HG02588 (cell line): ENCODE measurements around the gene KIF6.

Source experiments
- ATAC-seq: cut with Tn5 transposase; IDR thresholded peaks from one replicate; pipeline ENCODE4 v1.9.1; 2021; ENCODE audit warnings: mild to moderate bottlenecking, moderate library complexity; ENCODE audit not compliant: unreplicated experiment

KIF6 gene

DNA sequence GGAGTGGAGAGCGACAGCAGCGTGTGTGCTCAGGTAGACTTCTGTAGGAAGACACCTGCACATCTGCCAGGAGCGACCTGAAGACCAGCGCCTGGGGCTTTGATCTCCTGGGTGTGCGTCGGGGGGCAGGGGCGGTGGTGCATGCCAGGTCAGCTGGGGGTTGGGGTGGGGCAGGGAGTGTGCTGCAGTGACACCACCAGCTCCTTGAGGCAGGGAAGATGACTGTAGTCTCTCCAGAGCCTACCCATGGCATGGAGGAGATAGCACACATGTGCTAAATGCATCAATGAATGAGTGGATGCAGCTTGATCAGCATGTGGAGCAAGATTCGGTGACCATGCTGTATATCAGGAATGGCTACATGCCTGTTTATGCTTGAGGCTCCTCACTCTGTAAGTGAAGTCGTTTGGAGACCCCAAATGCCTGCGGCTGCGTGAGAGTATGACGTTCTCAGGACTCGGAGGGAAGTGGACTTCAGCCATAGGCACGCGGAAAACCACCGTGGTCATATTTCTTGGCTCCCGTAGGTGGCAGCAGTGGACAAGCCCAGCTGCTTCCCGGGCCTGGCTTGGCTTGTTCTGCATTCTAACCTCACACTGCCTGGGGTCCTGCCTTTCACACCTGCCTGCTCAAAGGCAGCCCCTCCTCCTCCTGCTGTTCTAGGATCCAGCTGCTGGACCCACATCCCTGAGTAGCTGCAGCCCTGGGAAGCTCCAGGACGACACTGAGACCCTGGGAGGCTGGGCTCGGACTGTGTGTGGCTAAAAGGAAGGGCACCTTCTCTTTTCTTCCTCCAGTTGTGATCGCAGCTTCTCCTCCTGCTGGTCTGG lies 363.3 kb downstream of the KIF6 start:
- peak; percentile 73 for ATAC-seq

DNA sequence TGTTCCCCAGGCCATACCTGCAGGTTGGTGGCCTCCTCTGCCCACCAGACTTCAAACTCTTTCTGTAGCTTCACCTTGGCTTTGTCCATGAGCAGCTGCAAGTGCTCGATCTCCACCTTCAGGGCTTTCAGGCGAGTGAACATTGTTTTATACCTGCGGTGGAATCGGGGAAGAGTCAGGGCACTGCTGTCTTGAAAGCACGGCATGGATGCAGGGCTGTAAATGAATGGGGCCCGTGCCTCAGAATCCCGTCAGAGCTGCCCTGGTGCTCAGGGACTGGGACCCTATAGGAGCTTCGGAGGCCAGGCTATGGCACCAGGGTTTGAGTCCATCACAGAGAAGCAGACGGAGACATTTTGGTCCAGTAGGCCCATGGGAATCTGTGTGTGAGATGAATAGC lies 364.8 kb downstream of the KIF6 start:
- ATAC-seq = no peak

DNA sequence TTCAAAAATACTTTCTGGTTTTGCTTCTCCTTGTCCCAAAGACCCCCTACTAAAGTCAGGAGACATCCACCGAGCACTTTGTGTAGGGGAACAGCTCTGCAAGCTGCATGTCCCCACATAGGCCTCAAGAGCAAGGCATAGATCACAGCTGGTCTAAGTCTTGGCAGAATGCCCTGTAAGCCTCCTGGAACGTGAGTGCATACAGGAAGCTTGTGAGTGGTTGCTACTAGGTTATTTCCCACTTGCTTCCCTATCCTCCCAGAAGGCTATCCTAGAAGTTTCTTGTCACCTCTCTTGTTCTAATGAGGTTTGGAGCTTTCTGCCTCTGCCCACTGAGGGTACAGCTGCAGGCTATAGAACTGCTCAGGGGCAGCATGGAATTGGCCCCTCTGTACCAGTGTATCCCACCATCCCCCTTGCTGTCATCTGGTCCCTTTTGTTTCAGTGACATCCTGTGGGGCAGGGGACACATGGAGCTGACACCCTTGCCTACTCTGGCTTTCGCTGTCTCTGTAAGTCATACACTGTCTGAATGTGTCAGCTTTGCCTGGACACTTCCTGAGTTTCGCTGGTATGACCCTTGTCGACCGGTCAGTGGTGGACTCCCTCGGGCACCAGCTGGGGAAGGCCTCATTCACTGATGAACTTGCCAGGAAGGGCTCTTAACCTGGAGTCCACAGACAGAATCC lies 367.1 kb downstream of the KIF6 start:
- ATAC-seq = no peak

DNA sequence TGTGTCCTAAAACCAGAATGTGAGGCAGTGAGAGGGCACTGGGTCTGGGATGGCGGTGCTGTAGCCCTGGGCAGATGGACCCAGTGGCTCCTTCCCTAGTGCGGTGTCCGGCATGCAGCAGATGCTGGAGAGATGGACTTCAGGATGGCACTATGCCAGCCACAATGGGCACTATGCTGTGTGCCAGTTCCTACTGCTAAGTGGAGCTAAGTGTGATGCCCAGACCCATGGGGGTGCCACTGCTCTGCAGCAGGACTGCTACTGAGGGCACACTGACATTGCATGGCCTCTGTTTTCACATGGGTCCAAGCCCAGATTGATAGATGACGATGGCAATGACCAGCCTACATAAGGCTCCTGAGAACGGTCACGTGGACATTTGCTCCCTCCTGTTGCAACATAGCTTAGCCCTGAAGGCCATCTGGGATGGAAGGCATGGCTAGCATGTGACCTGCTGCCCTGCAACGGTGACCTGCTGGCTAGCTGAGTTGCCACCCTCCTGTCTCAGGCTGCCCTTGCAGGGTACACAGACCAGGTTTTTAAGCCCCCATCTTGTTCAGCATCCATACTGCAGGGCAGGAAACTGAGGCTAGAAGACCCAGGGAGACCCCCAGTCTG lies 371.4 kb downstream of the KIF6 start:
- no peak for ATAC-seq

DNA sequence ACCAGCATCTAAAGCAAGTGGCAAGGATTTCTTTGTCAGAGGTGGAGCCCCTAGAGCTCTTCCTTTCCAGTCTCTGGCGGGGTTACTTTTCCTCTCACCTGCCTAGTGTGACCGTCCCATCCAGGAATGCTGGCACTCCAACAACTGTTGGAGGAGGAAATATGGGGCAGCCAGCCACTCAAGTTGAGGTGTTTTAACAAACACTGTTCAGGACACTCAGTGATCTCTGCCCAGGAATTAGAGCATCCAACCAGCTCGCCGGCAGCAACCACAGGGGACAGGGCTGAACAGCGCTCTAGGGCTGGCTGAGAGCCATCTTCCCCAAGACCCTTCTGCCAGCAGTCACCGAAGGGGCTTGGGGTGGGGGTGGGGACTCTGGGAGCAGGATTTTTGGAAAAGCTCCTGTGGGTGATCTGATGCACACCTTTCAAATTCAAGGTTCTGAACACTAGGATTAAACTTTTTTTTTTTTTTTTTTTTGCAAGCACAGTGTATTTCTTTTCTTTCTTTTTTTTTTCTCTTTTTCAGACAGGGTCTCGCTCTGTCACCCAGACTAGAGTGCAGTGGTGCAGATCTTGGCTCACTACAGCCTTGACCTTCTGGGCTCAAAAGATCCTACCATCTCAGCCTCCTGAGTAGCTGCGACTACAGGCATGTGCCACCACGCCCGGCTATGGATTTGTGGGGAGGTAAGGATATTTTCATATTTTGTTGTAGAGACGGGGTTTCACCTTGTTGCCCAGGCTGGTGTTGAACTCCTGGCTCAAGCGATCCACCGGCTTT lies 374.3 kb downstream of the KIF6 start:
- ATAC-seq = no peak

DNA sequence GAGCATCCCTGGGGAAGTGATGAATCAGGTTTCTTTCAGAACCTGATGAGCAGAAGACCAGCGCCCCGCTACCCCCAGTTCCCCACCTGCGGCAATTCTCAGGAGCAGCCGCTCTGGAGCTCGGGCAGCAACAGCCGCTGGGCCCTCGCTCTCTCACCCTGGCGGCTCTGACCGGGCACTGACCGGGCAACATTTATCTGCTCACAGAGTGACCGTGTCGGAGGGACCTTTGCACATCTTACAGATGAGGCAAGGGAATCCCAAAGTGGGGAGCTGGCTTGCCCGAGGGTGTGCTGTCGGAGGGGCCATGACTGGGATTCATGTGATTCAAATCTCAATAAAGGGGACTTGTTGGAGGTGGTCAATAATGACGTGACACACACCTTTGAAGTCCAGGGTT lies 376.5 kb downstream of the KIF6 start:
- ATAC-seq = no peak

DNA sequence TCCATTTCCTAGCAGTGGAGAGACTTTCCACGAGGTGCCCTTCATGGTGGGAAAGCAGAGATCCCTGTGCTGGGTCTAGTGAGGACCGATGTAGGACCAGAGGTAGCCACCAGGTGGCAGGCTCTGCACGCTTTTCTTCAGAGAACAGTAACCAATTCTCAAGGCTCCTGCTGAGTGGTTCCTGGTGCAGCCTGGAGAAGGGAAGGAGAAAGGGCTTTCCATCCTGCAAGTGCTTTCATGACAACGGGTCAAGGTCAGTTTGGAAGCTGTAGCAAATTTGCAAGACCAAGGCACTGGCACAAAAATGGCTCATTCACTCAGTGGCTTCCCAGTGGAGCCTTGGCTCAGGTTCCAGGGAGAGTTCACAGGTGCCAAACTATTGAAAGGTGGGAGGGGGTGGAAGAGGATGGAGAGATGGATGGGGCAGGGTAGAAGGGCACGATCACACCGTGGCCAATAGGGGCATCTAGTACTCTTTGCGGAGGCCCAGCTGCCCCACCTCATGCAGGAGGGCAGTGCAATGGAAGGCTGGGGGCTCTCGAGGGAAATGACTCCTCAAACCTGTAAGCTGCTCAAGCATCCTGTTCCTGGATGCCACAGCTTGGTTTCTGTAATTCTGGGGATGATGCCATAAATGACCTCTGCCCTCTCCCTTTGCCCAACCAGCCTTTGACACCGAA lies 377.2 kb downstream of the KIF6 start:
- ATAC-seq = no peak

DNA sequence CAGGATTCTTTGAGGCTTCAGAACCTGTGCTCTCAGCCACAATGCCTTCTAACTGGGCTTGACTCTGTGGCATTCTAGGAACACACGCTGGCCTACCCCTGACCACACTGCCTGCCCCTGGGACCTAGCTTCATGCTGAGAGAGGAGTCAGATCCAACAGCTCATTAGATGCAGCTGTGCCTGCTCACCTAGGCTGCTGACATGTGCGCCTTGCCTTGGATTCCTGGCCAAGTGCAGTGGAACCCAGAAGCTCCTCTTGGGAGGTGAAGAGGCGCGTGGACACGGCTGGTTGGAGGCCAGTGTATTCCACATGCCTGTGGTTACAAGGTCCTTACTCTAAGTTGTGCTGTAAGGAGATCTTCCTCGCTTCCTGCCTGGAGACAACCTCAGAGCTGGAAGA lies 378.0 kb downstream of the KIF6 start:
- no peak for ATAC-seq

DNA sequence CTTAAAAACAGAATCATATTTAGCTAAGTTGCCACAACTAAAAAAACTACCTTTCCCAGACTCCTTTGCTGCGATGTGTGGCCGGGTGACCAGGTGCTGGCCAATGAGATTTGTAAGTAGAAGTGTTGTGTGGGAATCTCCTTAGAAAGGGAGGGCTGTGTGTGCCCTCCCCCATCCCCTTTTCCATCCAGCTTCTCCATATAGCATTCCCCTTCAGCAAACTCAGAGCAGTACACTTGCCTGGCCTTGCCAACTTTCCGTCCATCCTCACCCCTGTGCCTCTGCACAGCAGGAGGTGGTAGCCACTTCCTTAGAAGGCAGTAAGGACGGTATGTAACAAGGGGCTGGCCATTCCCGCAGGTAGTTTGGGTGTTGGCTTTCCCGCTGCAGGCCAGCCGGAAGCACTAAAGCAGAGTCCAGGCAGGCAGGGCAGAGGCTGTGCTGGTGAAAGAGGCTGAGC lies 380.4 kb downstream of the KIF6 start:
- no peak for ATAC-seq

DNA sequence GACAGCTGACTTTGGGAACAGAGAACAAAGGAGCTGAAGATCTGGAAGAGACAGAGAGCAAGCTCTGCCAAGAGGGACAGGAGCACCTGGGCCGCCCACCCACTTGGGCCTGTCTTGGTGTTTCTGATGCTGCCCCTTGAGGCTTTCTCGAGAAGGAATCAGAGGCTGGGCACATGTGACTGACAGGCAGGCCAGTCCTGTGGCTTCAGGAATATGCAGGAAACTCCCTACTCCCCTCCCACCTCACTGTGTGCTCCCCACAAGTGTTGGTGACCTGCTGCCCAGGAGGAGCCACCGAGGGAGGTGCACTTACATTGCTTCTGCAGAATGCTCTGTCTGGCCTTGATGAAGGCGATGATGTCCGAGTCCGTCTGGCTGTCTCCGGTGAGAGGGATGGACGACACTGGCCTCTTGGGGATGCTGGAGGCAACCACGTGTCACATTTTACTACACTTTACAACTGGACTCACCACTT lies 381.8 kb downstream of the KIF6 start:
- no peak for ATAC-seq

DNA sequence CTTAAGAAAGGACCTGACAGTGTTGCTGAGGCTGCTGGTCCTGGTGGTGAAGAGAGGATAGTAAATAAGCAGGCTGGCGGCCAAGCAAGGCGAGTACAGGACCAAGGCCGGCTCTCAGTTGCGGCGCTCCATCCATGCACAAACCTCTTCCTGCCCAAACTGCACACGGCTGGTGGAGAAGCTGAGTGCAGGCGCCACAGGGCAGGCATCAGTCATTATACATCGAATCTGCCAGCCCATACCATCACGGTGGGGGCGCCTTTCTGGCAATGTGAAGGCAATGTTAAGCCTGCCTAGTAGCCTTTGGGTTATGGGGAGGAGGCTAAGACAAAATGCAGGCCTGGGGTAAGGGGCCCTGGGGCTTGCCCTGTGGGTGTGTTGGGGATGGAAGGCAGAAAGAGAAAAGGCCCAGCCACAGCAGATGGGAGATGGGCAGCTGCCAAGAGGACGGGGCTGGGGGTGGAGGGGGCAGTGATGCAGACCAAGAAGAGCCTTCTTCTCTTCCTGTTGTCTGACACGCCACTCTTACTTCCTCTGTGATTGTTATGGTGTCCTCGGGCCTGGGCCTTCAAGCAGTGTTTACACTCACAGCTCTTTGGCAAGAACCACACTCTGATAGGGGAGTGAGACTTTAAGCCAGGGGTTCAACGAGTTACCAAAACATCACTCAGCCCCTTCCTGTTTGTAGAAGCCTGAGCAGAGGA lies 382.4 kb downstream of the KIF6 start:
- no peak for ATAC-seq

DNA sequence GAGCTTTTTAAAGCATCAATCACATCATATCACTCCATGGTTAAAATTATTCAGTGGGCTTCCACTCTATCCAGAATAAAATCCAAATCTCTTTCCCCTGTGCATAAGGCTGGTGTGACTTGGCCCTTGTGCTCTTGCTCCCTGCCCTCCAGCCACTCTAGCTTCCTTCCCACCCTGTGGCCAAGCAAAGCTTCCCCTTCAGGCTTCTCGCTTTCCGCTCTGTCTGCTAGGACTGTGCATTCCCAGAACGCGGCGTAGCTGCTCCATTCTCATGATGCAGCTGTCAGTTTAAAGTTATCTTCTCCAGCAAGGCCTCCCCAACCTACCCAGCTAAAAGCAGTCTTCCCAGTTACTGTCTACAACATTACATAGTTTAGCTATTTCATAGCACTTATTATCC lies 383.3 kb downstream of the KIF6 start:
- ATAC-seq = no peak

DNA sequence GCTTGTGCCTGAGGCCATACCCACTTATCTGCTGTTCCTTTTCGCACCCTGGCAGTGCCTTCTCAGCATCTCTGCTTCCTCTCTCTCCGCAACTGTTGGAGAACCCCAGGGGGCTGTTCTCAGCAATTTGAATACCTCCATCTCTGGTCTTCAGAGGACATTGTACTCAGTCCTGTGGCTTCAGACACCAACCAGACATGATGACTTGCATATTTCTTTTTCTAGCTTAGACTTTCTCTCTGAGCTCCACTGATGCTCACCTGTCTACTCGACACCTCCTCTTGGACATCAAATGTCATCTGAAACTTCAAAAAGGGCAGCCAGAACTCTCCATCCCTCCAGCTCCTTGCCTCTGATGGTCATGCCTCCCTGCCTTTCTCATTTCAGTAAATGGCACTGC lies 383.9 kb downstream of the KIF6 start:
- ATAC-seq = no peak

DNA sequence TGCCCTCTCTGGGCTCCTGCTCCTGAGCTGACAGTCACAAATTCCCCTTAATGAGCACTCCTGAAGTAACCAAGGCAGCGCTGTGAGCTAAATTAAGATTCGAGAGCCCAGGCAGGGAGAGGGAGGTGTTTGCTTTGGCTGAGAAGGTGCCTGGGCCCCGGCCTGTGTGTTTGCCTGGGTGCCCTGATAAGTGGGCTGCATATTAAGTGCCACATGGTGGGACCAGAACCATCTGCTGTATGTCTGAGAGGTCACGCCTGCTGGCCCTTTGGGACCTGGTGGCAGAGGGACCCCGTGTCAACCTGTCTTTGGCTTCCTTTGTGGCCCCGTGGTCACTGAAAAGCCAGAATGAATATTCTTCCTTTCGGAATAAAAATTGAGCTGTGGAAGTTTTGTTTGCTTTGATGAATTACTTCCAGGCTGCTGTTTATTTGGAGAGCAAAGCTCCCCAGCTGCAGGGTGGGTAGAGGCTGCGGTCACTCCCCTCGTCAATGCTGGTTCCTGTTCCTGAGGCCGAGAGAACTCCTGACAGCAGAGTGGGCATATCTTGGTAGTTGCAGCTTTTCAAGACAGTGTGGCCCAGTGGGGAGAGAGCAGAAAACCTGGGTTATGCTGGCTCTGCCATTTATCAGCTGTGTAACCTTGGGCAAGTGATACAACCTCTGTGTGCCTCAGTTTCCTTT lies 385.2 kb downstream of the KIF6 start:
- ATAC-seq = no peak

DNA sequence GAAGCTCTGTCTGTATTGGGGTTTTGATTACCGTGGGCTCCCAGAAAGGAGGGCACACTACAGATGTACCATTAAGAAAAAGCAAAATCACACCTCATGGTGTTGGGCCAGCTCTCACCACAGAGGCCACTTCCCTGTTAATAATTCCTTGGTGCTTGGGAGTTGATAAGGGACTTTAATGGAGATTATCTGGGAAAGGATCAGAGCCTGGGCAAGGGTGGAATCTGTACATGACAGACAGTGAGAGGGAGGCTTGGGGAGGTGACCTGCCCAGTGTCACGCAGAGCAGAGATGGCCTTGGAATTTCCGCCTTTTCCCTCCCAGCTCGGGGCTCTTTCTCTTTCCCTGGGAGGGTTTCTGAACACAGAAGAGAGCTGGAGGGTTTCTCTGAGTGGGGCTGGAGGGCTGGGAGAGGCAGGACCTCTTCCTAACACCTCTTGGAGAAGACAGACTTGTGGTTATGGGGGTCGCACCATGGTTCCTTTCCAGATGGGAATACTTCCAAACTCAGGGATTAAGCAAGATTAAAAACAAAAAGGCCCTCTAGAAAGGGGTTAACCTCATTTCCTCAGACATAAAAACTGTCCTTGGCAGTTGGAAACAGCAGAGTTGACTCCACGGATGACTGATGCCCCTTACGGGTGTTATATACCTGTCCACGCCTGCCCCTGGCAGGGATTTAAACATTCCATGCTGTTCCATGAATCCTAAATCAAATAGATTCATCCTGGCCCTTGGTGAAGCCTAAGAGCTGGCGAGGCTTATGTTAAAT lies 385.9 kb downstream of the KIF6 start:
- ATAC-seq = no peak

DNA sequence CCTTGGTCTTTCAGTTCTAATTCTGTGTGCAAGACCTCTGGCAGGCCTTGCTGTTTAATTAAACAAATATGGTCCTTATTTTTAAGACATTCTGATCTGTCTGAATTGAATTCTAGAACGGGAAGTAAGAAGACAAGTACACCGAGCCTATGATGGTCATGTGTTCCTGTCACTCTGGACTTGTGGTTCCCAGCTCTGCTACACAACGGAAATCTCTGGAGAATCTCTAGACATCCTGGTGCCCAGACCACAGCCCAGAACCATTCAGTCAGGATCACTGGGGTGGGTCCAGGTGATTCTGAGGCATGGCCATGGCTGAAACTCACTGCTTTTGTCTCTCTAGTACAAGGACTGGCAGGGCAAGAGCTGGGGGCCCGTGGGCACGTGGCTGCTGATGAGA lies 386.8 kb downstream of the KIF6 start:
- ATAC-seq = no peak

DNA sequence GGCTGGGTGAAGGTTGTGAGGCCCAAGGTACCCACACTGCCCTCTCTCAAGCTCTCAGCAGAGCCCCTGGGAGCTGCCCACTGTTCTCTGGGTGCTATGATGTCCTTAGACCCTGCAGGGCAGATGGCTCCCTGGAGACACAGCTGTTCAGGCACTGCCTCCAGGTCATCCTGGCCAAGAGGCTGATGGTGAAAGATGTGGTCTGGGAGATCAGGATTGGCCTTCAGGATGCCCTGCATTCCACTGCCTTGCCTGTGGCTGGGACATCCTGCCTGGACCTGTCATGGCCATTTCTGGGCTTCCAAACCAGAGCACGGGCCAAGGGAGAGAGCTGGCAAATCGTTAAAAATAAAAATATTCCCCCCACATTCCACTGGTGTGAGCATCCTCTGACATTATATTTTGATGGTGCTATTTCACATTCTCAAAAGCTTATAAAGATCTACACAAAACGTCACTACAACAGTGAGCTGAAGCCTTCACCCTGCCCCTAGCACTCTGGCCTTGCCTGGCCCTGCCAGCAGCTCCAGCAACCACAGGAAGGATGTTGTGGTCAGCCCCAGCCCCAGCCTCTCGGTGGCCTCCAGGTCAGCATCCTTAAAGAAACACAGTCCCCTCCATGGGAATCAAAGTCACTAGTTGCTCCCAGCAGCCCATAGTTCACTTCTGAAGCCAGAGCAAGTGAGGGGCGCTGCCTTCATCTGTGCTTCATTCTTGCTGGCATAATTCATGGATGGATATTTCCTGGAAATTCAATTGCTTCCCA lies 389.2 kb downstream of the KIF6 start:
- no peak for ATAC-seq
